Erythroblast (primary cell): ENCODE measurements around the gene PANX3.
A peak's percentile ranks its signal among the peaks of the same experiment; 100 is the strongest.

Source experiments
- DNase-seq, 2 experiments: peaks; one replicate each; lab custom pipeline; 2025; lab: John Stamatoyannopoulos, UW
- GATA1 ChIP-seq: IDR thresholded peaks from 2 replicates; pipeline ENCODE4 v1.6.1; 2011; ENCODE audit warnings: low read depth, mild to moderate bottlenecking, control low read depth, low read length, moderate library complexity
- POLR2A ChIP-seq: IDR thresholded peaks from 2 replicates; pipeline ENCODE4 v1.6.1; 2011; ENCODE audit warnings: mild to moderate bottlenecking, low read length

The PANX3 gene

GRCh38 chr11:124648610-124649009 is 37.4 kb downstream of the PANX3 start:
- no peak for DNase-seq
- TF ChIP-seq GATA1 = no peak
- TF ChIP-seq POLR2A = no peak

- no peak for TF ChIP-seq POLR2A
Observed at GRCh38 chr11:124656774-124657630, 45.8 kb downstream of the PANX3 start.

GRCh38 chr11:124657904-124658303 is 46.7 kb downstream of the PANX3 start:
- no peak for DNase-seq
- TF ChIP-seq GATA1 (no peak), POLR2A (no peak)

More at GRCh38 chr11:124656774-124657630, 45.8 kb downstream of the PANX3 start:
- DNase-seq = no peak

GRCh38 chr11:124658501-124658900 is 47.3 kb downstream of the PANX3 start:
- DNase-seq = no peak
- no peak for TF ChIP-seq GATA1
- TF ChIP-seq POLR2A = no peak

- no peak for TF ChIP-seq GATA1
- TF ChIP-seq POLR2A = no peak
- no peak for DNase-seq
Observed at GRCh38 chr11:124658986-124659385, 47.8 kb downstream of the PANX3 start.

GRCh38 chr11:124661553-124661952 is 50.3 kb downstream of the PANX3 start:
- TF ChIP-seq POLR2A (no peak), GATA1 (no peak)
- DNase-seq = no peak

GRCh38 chr11:124662106-124662505 is 50.9 kb downstream of the PANX3 start:
- no peak for TF ChIP-seq GATA1
- TF ChIP-seq POLR2A = no peak
- DNase-seq = no peak

GRCh38 chr11:124663861-124664260 is 52.6 kb downstream of the PANX3 start:
- no peak for DNase-seq
- TF ChIP-seq GATA1 (no peak), POLR2A (no peak)

- DNase-seq = no peak
- no peak for TF ChIP-seq POLR2A
- TF ChIP-seq GATA1 = no peak
Observed at GRCh38 chr11:124667601-124668000, 56.4 kb downstream of the PANX3 start.

- no peak for TF ChIP-seq POLR2A
- no peak for TF ChIP-seq GATA1
- DNase-seq = peak; percentile 56 to 77
Observed at GRCh38 chr11:124669193-124669592, 58.0 kb downstream of the PANX3 start.
